Glutamatergic neuron (in vitro differentiated cells): Measurements from ENCODE around the gene CROCC. TPM values are rescaled to one million over a fixed set of nuclear protein-coding genes. Genes with fewer than 3 reads are reported as not detected.
"Not testable (repeated sequence)": the region's sequence is repeated elsewhere in the genome, so short reads cannot be mapped to it uniquely, and the experiment has no call there.

ENCODE experiments used
- DNase-seq: peaks from one replicate; pipeline ENCODE4 v3.0.0; 2022
- H3K27ac Mint-ChIP-seq: one replicate; pipeline ENCODE4 v1.8.0; 2020; ENCODE audit warnings: mild to moderate bottlenecking, mixed read lengths, inconsistent platforms; ENCODE audit not compliant: unreplicated experiment
- H3K27me3 Mint-ChIP-seq: one replicate; pipeline ENCODE4 v1.8.0; 2020; ENCODE audit warnings: mild to moderate bottlenecking, moderate library complexity, mixed read lengths, inconsistent platforms; ENCODE audit not compliant: unreplicated experiment
- H3K36me3 Mint-ChIP-seq: one replicate; pipeline ENCODE4 v1.8.0; 2020; ENCODE audit warnings: mild to moderate bottlenecking, mixed read lengths, inconsistent platforms; ENCODE audit not compliant: unreplicated experiment
- H3K4me1 Mint-ChIP-seq: one replicate; pipeline ENCODE4 v1.8.0; 2020; ENCODE audit warnings: mild to moderate bottlenecking, low read depth, mixed read lengths, inconsistent platforms; ENCODE audit not compliant: unreplicated experiment
- H3K4me3 Mint-ChIP-seq: one replicate; pipeline ENCODE4 v1.8.0; 2020; ENCODE audit warnings: mild to moderate bottlenecking, mixed read lengths, inconsistent platforms; ENCODE audit not compliant: unreplicated experiment
- H3K9me3 Mint-ChIP-seq: one replicate; pipeline ENCODE4 v1.8.0; 2020; ENCODE audit warnings: mild to moderate bottlenecking, moderate library complexity, mixed read lengths, inconsistent platforms; ENCODE audit not compliant: unreplicated experiment
- total RNA-seq: library from RNA; stranded (reverse); fragmentation: NEBNext Ultra II Directional; extraction: Animal tissue kit (Norgen Biotek cat#: 25700); gene quantifications from one replicate; pipeline ENCODE4 v1.2.1, GENCODE V29; 2021; ENCODE audit not compliant: unreplicated experiment
- TF ChIP-seq, protein P1 (sequence below): fragments of 200-600 bp; sonication (generic); IDR thresholded peaks from one replicate; pipeline ENCODE4 v1.5.0; 2021; ENCODE audit not compliant: partially characterized antibody, unreplicated experiment

The CROCC gene
- total RNA-seq, 1 donor from 2014 or later = 50.9 TPM

DNA sequence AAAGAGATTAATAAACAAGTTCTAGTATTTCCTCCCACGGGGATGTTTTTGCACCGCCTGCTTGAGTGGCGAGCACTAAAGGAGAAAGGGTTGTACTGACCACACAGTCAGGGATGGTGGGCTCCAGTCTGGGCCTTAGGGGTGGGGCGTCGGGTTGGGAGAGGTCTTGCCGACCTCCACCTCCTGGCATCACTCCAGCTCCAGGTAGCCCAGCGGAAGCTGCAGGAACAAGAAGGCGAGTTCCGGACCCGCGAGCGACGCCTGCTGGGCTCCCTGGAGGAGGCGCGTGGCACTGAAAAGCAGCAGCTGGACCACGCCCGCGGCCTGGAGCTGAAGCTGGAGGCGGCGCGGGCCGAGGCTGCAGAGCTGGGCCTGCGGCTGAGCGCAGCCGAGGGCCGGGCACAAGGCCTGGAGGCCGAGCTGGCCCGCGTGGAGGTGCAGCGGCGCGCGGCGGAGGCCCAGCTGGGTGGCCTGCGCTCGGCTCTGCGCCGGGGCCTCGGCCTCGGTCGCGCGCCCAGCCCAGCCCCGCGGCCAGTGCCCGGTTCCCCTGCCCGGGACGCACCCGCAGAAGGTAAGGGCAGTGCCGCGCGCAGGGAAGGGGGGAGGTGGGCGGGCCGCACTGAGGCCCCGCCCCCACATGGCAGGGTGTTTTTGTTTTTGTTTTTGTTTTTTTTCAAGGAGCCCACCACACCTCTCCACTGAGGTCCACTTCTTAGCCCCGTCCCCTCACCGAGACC is 39.0 kb downstream of the CROCC start:
- Mint-ChIP-seq H3K27ac (peak overlapping the region; percentile 55), H3K27me3 (peaks cover 2% of the 10 kb centered on the region), H3K4me1 (no peaks in the 10 kb centered on the region), H3K36me3 (no peaks in the 10 kb centered on the region), H3K9me3 (no peaks in the 10 kb centered on the region), H3K4me3 (peak overlapping the region; percentile 63)
- TF ChIP-seq, protein P1, sequence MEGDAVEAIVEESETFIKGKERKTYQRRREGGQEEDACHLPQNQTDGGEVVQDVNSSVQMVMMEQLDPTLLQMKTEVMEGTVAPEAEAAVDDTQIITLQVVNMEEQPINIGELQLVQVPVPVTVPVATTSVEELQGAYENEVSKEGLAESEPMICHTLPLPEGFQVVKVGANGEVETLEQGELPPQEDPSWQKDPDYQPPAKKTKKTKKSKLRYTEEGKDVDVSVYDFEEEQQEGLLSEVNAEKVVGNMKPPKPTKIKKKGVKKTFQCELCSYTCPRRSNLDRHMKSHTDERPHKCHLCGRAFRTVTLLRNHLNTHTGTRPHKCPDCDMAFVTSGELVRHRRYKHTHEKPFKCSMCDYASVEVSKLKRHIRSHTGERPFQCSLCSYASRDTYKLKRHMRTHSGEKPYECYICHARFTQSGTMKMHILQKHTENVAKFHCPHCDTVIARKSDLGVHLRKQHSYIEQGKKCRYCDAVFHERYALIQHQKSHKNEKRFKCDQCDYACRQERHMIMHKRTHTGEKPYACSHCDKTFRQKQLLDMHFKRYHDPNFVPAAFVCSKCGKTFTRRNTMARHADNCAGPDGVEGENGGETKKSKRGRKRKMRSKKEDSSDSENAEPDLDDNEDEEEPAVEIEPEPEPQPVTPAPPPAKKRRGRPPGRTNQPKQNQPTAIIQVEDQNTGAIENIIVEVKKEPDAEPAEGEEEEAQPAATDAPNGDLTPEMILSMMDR = peak; percentile 70
- peak; percentile 93 for DNase-seq

DNA sequence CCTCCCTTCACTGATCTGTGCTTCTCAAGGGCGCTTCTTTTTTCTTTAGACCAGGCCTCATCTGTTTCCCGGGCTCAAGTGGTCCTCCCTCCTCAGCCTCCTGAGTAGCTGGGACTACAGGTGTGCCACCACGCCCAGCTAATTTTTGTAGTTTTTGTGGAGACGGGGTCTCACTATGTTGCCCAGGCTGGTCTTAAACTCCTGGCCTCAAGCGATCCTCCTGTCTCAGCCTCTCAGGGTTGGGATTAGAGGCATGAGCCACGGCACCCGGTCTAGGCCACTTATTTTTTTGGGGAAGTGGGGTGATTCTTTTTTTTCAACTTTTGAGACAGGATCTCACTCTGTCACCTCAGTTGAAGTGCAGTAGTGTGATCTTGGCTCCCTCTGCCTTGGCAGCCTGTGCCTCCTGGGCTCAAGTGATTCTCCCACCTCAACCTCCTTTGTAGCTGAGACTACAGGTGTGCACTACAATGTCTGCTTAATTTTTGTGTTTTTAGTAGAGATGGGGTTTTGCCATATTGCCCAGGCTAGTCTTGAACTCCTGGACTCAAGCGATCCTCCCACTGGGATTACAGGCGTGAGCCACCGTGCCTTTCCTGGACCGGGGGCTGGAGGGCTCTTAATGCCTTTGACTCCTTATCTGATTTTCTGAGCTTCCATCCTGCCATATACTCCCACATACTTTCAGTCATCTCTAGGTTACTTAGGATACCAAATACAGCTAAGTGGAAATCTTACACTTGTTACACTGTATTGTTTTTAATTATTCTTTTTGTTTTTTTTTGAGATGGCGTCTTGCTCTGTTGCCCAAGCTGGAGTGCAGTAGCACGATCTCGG is 39.8 kb downstream of the CROCC start:
- H3K27ac Mint-ChIP-seq = no peak overlapping the region
- H3K27me3 Mint-ChIP-seq = peaks cover 2% of the 10 kb centered on the region

DNA sequence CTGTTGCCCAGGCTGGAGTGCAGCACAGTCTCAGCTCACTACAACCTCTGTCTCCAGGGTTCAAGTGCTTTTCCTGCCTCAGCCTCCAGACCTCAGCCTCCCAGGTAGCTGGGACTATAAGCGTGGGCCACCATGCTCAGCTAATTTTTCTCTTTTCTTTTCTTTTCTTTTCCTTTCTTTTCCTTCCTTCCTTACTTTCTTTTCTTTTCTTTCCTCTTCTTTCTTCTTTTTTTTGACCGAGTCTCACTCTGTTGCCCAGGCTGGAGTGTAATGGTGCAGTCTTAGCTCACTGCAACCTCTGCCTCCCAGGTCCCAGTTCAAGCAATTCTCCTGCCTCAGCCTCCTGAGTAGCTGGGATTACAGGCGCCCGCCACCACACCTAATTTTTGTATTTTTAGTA is 42.4 kb downstream of the CROCC start:
- not testable (repeated sequence) for H3K27ac Mint-ChIP-seq, H3K4me1 Mint-ChIP-seq, H3K9me3 Mint-ChIP-seq, H3K36me3 Mint-ChIP-seq, H3K4me3 Mint-ChIP-seq, DNase-seq, H3K27me3 Mint-ChIP-seq

More for the DNA sequence above, 39.8 kb downstream of the CROCC start:
- no peaks in the 10 kb centered on the region for H3K36me3 Mint-ChIP-seq
- peak overlapping the region; percentile 63 for H3K4me3 Mint-ChIP-seq
- no peak for DNase-seq
- no peaks in the 10 kb centered on the region for H3K4me1 Mint-ChIP-seq
- no peaks in the 10 kb centered on the region for H3K9me3 Mint-ChIP-seq
- TF ChIP-seq, protein P1 = no peak

DNA sequence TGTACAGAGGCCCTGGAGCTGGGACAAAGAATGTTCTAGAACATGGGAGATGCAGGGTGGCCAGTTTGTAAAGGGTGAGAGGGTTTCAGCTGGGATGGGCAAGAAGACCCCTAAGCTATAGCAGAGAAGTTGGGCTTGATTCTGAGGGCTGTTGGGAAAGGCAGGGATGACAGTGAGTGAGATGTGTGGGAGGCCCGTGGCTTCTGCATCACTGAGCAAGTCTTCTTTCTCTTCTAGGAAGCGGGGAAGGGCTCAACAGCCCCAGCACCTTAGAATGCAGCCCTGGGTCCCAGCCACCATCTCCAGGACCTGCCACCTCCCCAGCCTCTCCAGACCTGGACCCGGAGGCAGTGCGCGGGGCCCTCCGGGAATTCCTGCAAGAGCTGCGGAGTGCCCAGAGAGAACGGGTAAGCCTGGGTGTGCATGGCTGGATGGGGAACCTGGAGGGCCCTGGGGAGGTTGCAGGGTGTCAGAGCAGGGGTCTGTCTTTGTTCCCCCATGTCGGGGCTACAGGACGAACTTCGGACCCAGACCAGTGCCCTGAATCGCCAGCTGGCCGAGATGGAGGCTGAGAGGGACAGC is 43.8 kb downstream of the CROCC start:
- TF ChIP-seq, protein P1 = no peak
- no peak overlapping the region for H3K27ac Mint-ChIP-seq
- no peak overlapping the region for H3K4me3 Mint-ChIP-seq
- no peaks in the 10 kb centered on the region for H3K36me3 Mint-ChIP-seq
- H3K9me3 Mint-ChIP-seq = peaks cover 2% of the 10 kb centered on the region
- no peak for DNase-seq
- H3K4me1 Mint-ChIP-seq = no peaks in the 10 kb centered on the region
- H3K27me3 Mint-ChIP-seq = peaks cover 2% of the 10 kb centered on the region

DNA sequence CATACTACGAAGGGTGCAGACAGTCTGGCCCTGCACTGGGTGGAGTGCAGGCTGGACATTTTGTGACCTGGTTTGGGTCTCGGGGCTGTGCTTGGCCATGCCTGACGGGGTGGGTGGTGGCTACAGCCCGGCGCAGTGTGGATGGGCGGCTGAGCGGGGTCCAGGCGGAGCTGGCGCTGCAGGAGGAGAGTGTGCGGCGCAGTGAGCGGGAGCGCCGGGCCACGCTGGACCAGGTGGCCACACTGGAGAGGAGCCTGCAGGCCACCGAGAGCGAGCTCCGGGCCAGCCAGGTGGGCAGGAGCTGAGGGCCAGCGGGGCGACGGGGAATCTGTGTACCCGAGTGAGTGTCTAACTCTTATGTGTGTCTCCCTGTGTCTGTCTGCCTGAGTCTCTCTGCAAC is 44.6 kb downstream of the CROCC start:
- TF ChIP-seq, protein P1 = no peak
- no peaks in the 10 kb centered on the region for H3K36me3 Mint-ChIP-seq
- H3K4me1 Mint-ChIP-seq = peaks cover 2% of the 10 kb centered on the region
- H3K4me3 Mint-ChIP-seq = no peak overlapping the region
- H3K27ac Mint-ChIP-seq = no peak overlapping the region
- H3K9me3 Mint-ChIP-seq = peaks cover 2% of the 10 kb centered on the region
- no peak for DNase-seq
- peaks cover 2% of the 10 kb centered on the region for H3K27me3 Mint-ChIP-seq
